Astrocyte (in vitro differentiated cells and primary cell): ENCODE measurements around the gene LRPPRC.

Experiments
- CTCF ChIP-seq: IDR thresholded peaks from 2 replicates; pipeline ENCODE4 v1.5.1; 2011; ENCODE audit warnings: low read depth, mild to moderate bottlenecking, inconsistent platforms, low read length, moderate library complexity; ENCODE audit not compliant: insufficient read depth
- EZH2 ChIP-seq: IDR thresholded peaks from 2 replicates; pipeline ENCODE4 v1.6.1; 2012; ENCODE audit warnings: mild to moderate bottlenecking, low read length, inconsistent platforms; ENCODE audit not compliant: insufficient read depth

- TF ChIP-seq CTCF (no peak), EZH2 (no peak)
Measured at GRCh38 chr2:43905371-43905803, 90.4 kb downstream of the LRPPRC start.
